Fibroblast of villous mesenchyme (primary cell): Measurements from ENCODE around the gene MYLIP. TPM values are rescaled to one million over a fixed set of nuclear protein-coding genes. Genes with fewer than 3 reads are reported as not detected.
A peak's percentile ranks its signal among the peaks of the same experiment; 100 is the strongest.

Experiments
- DNase-seq: peaks from one replicate; pipeline ENCODE4 v3.0.0-alpha.2; 2010; ENCODE audit warnings: low read depth
- H3K4me3 ChIP-seq: 2 replicates; pipeline ENCODE4 v1.5.1; 2011; ENCODE audit warnings: low read depth, mild to moderate bottlenecking, low read length
- CTCF ChIP-seq: IDR thresholded peaks from 2 replicates; pipeline ENCODE4 v1.5.1; 2012; ENCODE audit warnings: low read depth, mild to moderate bottlenecking, low read length; ENCODE audit not compliant: insufficient read depth
- total RNA-seq: library from RNA; depleted of rRNA; stranded (reverse); fragments of >200 nt; gene quantifications from 2 replicates; pipeline ENCODE4 v1.2.3, GENCODE V29; 2012

MYLIP gene
- total RNA-seq, 1 donor: 31.5 TPM

GRCh38 chr6:16165641-16166040, 36.8 kb downstream of the MYLIP start:
- TF ChIP-seq CTCF: no peak

GRCh38 chr6:16166871-16167608, 38.2 kb downstream of the MYLIP start:
- DNase-seq: no peak
- H3K4me3 ChIP-seq: no peak overlapping the region
- no peak for TF ChIP-seq CTCF

More at GRCh38 chr6:16165641-16166040, 36.8 kb downstream of the MYLIP start:
- DNase-seq: no peak
- no peak overlapping the region for H3K4me3 ChIP-seq

- no peak for TF ChIP-seq CTCF
- H3K4me3 ChIP-seq: no peak overlapping the region
- DNase-seq: no peak
These were observed 39.2 kb downstream of the MYLIP start for GRCh38 chr6:16168121-16168520.

- H3K4me3 ChIP-seq: no peak overlapping the region
- peak; percentile 72 for TF ChIP-seq CTCF
- peak; percentile 53 for DNase-seq
These were observed 40.0 kb downstream of the MYLIP start for GRCh38 chr6:16168858-16169257.

GRCh38 chr6:16171400-16171799, 42.5 kb downstream of the MYLIP start:
- no peak for TF ChIP-seq CTCF
- H3K4me3 ChIP-seq: no peak overlapping the region
- no peak for DNase-seq

GRCh38 chr6:16173167-16173940, 44.5 kb downstream of the MYLIP start:
- no peak for DNase-seq
- no peak overlapping the region for H3K4me3 ChIP-seq
- no peak for TF ChIP-seq CTCF
